ENCODE measurements around the gene GTF2F2.

DNA sequence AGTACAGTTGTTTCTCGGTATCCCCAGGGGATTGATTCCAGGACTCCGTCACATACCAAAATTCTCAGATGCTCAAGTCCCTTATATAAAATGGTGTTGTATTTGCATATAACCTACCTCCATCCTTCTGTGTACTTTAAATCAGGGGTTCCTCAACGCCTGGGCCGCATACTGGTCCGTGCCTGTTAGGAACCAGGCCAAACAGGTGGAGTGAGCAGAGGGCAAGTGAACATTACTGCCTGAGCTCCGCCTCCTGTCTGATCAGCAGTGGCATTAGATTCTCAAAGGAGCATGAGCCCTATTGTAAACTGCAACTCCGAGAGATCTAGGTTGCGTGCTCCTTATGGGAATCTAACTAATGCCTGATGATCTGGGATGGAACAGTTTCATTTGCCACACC, 122.8 kb downstream of the GTF2F2 start:
- TF ChIP-seq, protein P1, sequence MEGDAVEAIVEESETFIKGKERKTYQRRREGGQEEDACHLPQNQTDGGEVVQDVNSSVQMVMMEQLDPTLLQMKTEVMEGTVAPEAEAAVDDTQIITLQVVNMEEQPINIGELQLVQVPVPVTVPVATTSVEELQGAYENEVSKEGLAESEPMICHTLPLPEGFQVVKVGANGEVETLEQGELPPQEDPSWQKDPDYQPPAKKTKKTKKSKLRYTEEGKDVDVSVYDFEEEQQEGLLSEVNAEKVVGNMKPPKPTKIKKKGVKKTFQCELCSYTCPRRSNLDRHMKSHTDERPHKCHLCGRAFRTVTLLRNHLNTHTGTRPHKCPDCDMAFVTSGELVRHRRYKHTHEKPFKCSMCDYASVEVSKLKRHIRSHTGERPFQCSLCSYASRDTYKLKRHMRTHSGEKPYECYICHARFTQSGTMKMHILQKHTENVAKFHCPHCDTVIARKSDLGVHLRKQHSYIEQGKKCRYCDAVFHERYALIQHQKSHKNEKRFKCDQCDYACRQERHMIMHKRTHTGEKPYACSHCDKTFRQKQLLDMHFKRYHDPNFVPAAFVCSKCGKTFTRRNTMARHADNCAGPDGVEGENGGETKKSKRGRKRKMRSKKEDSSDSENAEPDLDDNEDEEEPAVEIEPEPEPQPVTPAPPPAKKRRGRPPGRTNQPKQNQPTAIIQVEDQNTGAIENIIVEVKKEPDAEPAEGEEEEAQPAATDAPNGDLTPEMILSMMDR (IDR thresholded peaks at IDR 0.05): no peak
- no peak for TF ChIP-seq POLR2A (IDR thresholded peaks at IDR 0.05)

All from testis (tissue), 2 donors.